A549 (cell line): Measurements from ENCODE around the gene LAMC1. TPM values are rescaled to one million over a fixed set of nuclear protein-coding genes. Genes with fewer than 3 reads are reported as not detected.

Source experiments
- ATAC-seq, 2 experiments: fragments of 200-7000 bp in 1 of 2; fragments of >200 bp in 1 of 2; cut with Nextera tagmentation in 1 of 2; cut with Tn5 transposase in 1 of 2; 3 replicates each; pipeline versions ENCODE4 v1.8.0 to v1.9.1; 2018 to 2020; ENCODE audit warnings: mild to moderate bottlenecking in 1 of 2, moderate library complexity in 1 of 2
- CTCF ChIA-PET: fragments of 300-600 bp; sonication (Branson Sonifier 250); formaldehyde crosslinking; extraction: SDS; loops from one replicate; lab custom pipeline; 2021; ENCODE audit warnings: antibody characterized with exemption, inconsistent platforms; lab: Yijun Ruan, JAX
- POLR2A ChIA-PET: fragments of 350-600 bp; formaldehyde crosslinking; extraction: SDS; loops from one replicate; lab custom pipeline; 2021; ENCODE audit warnings: antibody characterized with exemption, inconsistent platforms; lab: Yijun Ruan, JAX
- DNase-seq, 2 experiments: peaks; one replicate each; pipeline versions ENCODE4 v3.0.0 to v3.0.0-alpha.2; 2011 to 2016; ENCODE audit warnings: low read depth in 1 of 2, low spot score in 1 of 2
- FAIRE-seq: peaks from 2 replicates; lab custom pipeline; 2011; peaks lifted over from hg19 to GRCh38; lab: Jason Lieb, UNC
- H3K27ac ChIP-seq, 2 experiments: fragments of >200 bp; sonication (Bioruptor Twin); formaldehyde crosslinking; 3 replicates each; pipeline ENCODE4 v1.5.1; 2016 to 2017
- H3K4me1 ChIP-seq: fragments of >200 bp; sonication (Bioruptor Twin); formaldehyde crosslinking; 3 replicates; pipeline ENCODE4 v1.6.1; 2016
- H3K4me2 ChIP-seq: fragments of >200 bp; sonication (Bioruptor Twin); formaldehyde crosslinking; 3 replicates; pipeline ENCODE4 v1.6.1; 2016
- H3K4me3 ChIP-seq: fragments of >200 bp; sonication (Bioruptor Twin); formaldehyde crosslinking; 3 replicates; pipeline ENCODE4 v1.5.1; 2016
- H3K9me3 ChIP-seq: fragments of >200 bp; sonication (Bioruptor Twin); formaldehyde crosslinking; 3 replicates; pipeline ENCODE4 v1.6.1; 2016
- BHLHE40 ChIP-seq: IDR thresholded peaks from 2 replicates; pipeline ENCODE4 v1.6.1; 2012; ENCODE audit warnings: low read depth, low read length, inconsistent platforms
- CBX2 ChIP-seq: fragments of 200-600 bp; sonication (generic); IDR thresholded peaks from 2 replicates; pipeline ENCODE4 v1.6.1; 2016; ENCODE audit warnings: low read depth, mild to moderate bottlenecking, borderline replicate concordance
- CEBPB ChIP-seq, 2 experiments: fragments of >200 bp in 1 of 2; sonication (Bioruptor Twin) in 1 of 2; formaldehyde crosslinking in 1 of 2; IDR thresholded peaks; 2 replicates each; pipeline ENCODE4 v1.6.1; 2012 to 2016
- CHD2 ChIP-seq: fragments of 150-350 bp; IDR thresholded peaks from 2 replicates; pipeline ENCODE4 v1.6.1; 2014; ENCODE audit warnings: low read length; ENCODE audit not compliant: partially characterized antibody
- CHD4 ChIP-seq: fragments of 200-600 bp; sonication (generic); IDR thresholded peaks from 2 replicates; pipeline ENCODE4 v1.6.1; 2016; ENCODE audit warnings: antibody characterized with exemption, mild to moderate bottlenecking, borderline replicate concordance
- EP300 ChIP-seq, 2 experiments: fragments of >200 bp; sonication (Bioruptor Twin); formaldehyde crosslinking; IDR thresholded peaks; 2 replicates in 1 of 2; 3 replicates in 1 of 2; pipeline ENCODE4 v1.6.1; 2016 to 2017
- ESRRA ChIP-seq: fragments of 150-350 bp; IDR thresholded peaks from 2 replicates; pipeline ENCODE4 v1.6.1; 2014; ENCODE audit warnings: mild to moderate bottlenecking, low read length, borderline replicate concordance
- FOSL2 ChIP-seq, 2 experiments: fragments of 450-650 bp in 1 of 2; fragments of >200 bp in 1 of 2; sonication (Bioruptor Twin) in 1 of 2; formaldehyde crosslinking; IDR thresholded peaks; 2 replicates each; pipeline versions ENCODE4 v1.5.0 to v1.6.1; 2016 to 2020; ENCODE audit warnings: mild to moderate bottlenecking in 1 of 2, moderate library complexity in 1 of 2
- HDAC2 ChIP-seq: fragments of 200-600 bp; sonication (generic); IDR thresholded peaks from 2 replicates; pipeline ENCODE4 v1.6.1; 2016
- HES2 ChIP-seq: fragments of >200 bp; sonication (Bioruptor Twin); formaldehyde crosslinking; IDR thresholded peaks from 2 replicates; pipeline ENCODE4 v1.6.1; 2016
- HEYL ChIP-seq: fragments of 250-450 bp; sonication (Bioruptor Pico); IDR thresholded peaks from 2 replicates; pipeline ENCODE4 v1.8.0; 2021; ENCODE audit warnings: mild to moderate bottlenecking, moderate library complexity
- HOXA7 ChIP-seq: fragments of 250-450 bp; sonication (Bioruptor Pico); IDR thresholded peaks from 2 replicates; pipeline ENCODE4 v1.5.0; 2020; ENCODE audit warnings: mild to moderate bottlenecking, moderate library complexity
- JUN ChIP-seq, 2 experiments: fragments of >200 bp; sonication (Bioruptor Twin); formaldehyde crosslinking; IDR thresholded peaks; 2 replicates in 1 of 2; 3 replicates in 1 of 2; pipeline ENCODE4 v1.6.1; 2016 to 2017
- KDM1A ChIP-seq: fragments of 200-600 bp; sonication (generic); IDR thresholded peaks from 2 replicates; pipeline ENCODE4 v1.6.1; 2016; ENCODE audit warnings: low read depth, mild to moderate bottlenecking
- MAFK ChIP-seq: fragments of 450-650 bp; IDR thresholded peaks from 2 replicates; pipeline ENCODE4 v1.6.1; 2014; ENCODE audit not compliant: partially characterized antibody
- NFE2L2 ChIP-seq: fragments of 150-350 bp; conservative IDR thresholded peaks from 2 replicates; pipeline ENCODE4 v1.6.1; 2014; ENCODE audit warnings: low read length
- NR3C1 ChIP-seq: fragments of >200 bp; sonication (Bioruptor Twin); formaldehyde crosslinking; IDR thresholded peaks from 3 replicates; pipeline ENCODE4 v1.6.1; 2017
- PHF8 ChIP-seq: fragments of 200-600 bp; sonication (generic); IDR thresholded peaks from 2 replicates; pipeline ENCODE4 v1.6.1; 2016; ENCODE audit warnings: low read depth, mild to moderate bottlenecking, antibody characterized with exemption, moderate library complexity, borderline replicate concordance
- POLR2A ChIP-seq: IDR thresholded peaks from 2 replicates; pipeline ENCODE4 v1.6.1; 2012; ENCODE audit warnings: mild to moderate bottlenecking, low read length
- RAD21 ChIP-seq, 2 experiments: fragments of >200 bp in 1 of 2; sonication (Bioruptor Twin) in 1 of 2; formaldehyde crosslinking in 1 of 2; IDR thresholded peaks in 1 of 2; conservative IDR thresholded peaks in 1 of 2; 2 replicates in 1 of 2; 3 replicates in 1 of 2; pipeline ENCODE4 v1.6.1; 2012 to 2018; ENCODE audit warnings: inconsistent platforms in 1 of 2
- RCOR1 ChIP-seq: fragments of 150-350 bp; IDR thresholded peaks from 2 replicates; pipeline ENCODE4 v1.6.1; 2014; ENCODE audit warnings: antibody characterized with exemption, low read length, low read depth
- RNF2 ChIP-seq: fragments of 200-600 bp; sonication (generic); IDR thresholded peaks from 2 replicates; pipeline ENCODE4 v1.6.1; 2016; ENCODE audit warnings: low read depth, mild to moderate bottlenecking, antibody characterized with exemption, moderate library complexity, borderline replicate concordance
- SMC3 ChIP-seq: fragments of >200 bp; sonication (Bioruptor Twin); formaldehyde crosslinking; IDR thresholded peaks from 3 replicates; pipeline ENCODE4 v1.6.1; 2018; ENCODE audit warnings: inconsistent platforms
- TP53 ChIP-seq: fragments of 250-450 bp; sonication (Bioruptor Pico); IDR thresholded peaks from 2 replicates; pipeline ENCODE4 v1.5.0; 2021; ENCODE audit warnings: mild to moderate bottlenecking, moderate library complexity
- USF2 ChIP-seq: fragments of 450-650 bp; IDR thresholded peaks from 2 replicates; pipeline ENCODE4 v1.6.1; 2014; ENCODE audit warnings: antibody characterized with exemption
- ZFP36 ChIP-seq: fragments of 450-650 bp; IDR thresholded peaks from 2 replicates; pipeline ENCODE4 v1.6.1; 2014; ENCODE audit warnings: borderline replicate concordance; ENCODE audit not compliant: partially characterized antibody
- ZSCAN20 ChIP-seq: fragments of 250-450 bp; sonication (Bioruptor Pico); IDR thresholded peaks from 2 replicates; pipeline ENCODE4 v1.8.0; 2022; ENCODE audit warnings: mild to moderate bottlenecking, moderate library complexity
- WGBS: methylation state at CpG from one replicate; pipeline ENCODE4 v1.1.6; 2017; ENCODE audit errors: missing lambda C conversion rate; 5-methylcytosine and 5-hydroxymethylcytosine counted together
- polyA plus RNA-seq, 4 experiments: library from polyadenylated mRNA; depleted of rRNA in 3 of 4; stranded (reverse); fragments of >200 nt; fragmentation: RNase III in 1 of 4; extraction: RNeasy Plus Mini Kit Qiagen cat#74134 plus additional on column Dnase treatment in 1 of 4; gene quantifications; 2 replicates in 3 of 4; 3 replicates in 1 of 4; pipeline ENCODE4 v1.2.3, GENCODE V29; 2011 to 2017
- TF ChIP-seq, protein P1 (sequence below): fragments of 200-600 bp; sonication (generic); IDR thresholded peaks from 2 replicates; pipeline ENCODE4 v1.6.1; 2016; ENCODE audit warnings: antibody characterized with exemption, mild to moderate bottlenecking, moderate library complexity
- TF ChIP-seq, protein P2 (sequence below): fragments of 250-450 bp; sonication (Bioruptor Pico); IDR thresholded peaks from 2 replicates; pipeline ENCODE4 v1.5.0; 2021; ENCODE audit warnings: mild to moderate bottlenecking, moderate library complexity, borderline replicate concordance
- TF ChIP-seq, protein P3 (sequence below): IDR thresholded peaks from 2 replicates; pipeline ENCODE4 v1.6.1; 2012; ENCODE audit warnings: low read depth, borderline replicate concordance

LAMC1 gene
- polyA plus RNA-seq, 2 of the 4 experiments (the other 2 are of a cell fraction) = 93.7 to 152 TPM

GRCh38 chr1:183167676-183168075 lies 144.5 kb downstream of the LAMC1 start:
- no peak overlapping the region for H3K27ac ChIP-seq
- no peak for ATAC-seq
- TF ChIP-seq HDAC2 = no peak
- no peak for TF ChIP-seq POLR2A
- TF ChIP-seq RNF2 = no peak
- TF ChIP-seq TP53 = no peak
- no peak for TF ChIP-seq PHF8
- TF ChIP-seq CEBPB (IDR thresholded peaks at IDR 0.05) = no peak
- no peak for TF ChIP-seq CHD2
- no peak for TF ChIP-seq RCOR1
- TF ChIP-seq RAD21 (conservative IDR thresholded peaks at IDR 0.05 in 1 of 2, IDR thresholded peaks at IDR 0.05 in 1 of 2) = no peak
- TF ChIP-seq BHLHE40 = no peak
- TF ChIP-seq ESRRA = no peak
- TF ChIP-seq JUN (IDR thresholded peaks at IDR 0.05) = no peak
- TF ChIP-seq, protein P1, sequence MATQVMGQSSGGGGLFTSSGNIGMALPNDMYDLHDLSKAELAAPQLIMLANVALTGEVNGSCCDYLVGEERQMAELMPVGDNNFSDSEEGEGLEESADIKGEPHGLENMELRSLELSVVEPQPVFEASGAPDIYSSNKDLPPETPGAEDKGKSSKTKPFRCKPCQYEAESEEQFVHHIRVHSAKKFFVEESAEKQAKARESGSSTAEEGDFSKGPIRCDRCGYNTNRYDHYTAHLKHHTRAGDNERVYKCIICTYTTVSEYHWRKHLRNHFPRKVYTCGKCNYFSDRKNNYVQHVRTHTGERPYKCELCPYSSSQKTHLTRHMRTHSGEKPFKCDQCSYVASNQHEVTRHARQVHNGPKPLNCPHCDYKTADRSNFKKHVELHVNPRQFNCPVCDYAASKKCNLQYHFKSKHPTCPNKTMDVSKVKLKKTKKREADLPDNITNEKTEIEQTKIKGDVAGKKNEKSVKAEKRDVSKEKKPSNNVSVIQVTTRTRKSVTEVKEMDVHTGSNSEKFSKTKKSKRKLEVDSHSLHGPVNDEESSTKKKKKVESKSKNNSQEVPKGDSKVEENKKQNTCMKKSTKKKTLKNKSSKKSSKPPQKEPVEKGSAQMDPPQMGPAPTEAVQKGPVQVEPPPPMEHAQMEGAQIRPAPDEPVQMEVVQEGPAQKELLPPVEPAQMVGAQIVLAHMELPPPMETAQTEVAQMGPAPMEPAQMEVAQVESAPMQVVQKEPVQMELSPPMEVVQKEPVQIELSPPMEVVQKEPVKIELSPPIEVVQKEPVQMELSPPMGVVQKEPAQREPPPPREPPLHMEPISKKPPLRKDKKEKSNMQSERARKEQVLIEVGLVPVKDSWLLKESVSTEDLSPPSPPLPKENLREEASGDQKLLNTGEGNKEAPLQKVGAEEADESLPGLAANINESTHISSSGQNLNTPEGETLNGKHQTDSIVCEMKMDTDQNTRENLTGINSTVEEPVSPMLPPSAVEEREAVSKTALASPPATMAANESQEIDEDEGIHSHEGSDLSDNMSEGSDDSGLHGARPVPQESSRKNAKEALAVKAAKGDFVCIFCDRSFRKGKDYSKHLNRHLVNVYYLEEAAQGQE = no peak
- TF ChIP-seq, all 56 proteins: peak for 0
- DNase-seq (no peak), FAIRE-seq (no peak)
- Histone ChIP-seq H3K4me3 (no peak overlapping the region), H3K9me3 (no peaks in the 10 kb centered on the region), H3K4me2 (no peak overlapping the region), H3K4me1 (peaks cover 28% of the 10 kb centered on the region)
- WGBS = 75% methylated on average over 1 of the region's 1 CpG
- ChIA-PET CTCF (interaction anchor here (3.8 kb wide), 1 partner anchor 10 kb away, joined by 16 read pairs; no protein-coding TSS in a partner anchor), POLR2A (interaction anchor here (1.3 kb wide), 1 partner anchor 13 kb away, joined by 5 read pairs; no protein-coding TSS in a partner anchor)

- H3K4me3 ChIP-seq = no peak overlapping the region
- peak overlapping the region in 1 of 2 experiments; percentile 5; a peak in 1 of 6 replicates for H3K27ac ChIP-seq
- ATAC-seq = no peak
- DNase-seq = no peak
- 71% methylated on average over 3 of the region's 3 CpGs for WGBS
- H3K4me1 ChIP-seq = peaks cover 22% of the 10 kb centered on the region
- no peak overlapping the region for H3K4me2 ChIP-seq
- TF ChIP-seq SMC3 (no peak), MAFK (no peak), FOSL2 (IDR thresholded peaks at IDR 0.05) (no peak), FOSL2 (CRISPR knock-in tag; IDR thresholded peaks at IDR 0.05) (no peak), TP53 (no peak), USF2 (no peak), NR3C1 (no peak), HEYL (CRISPR knock-in tag) (no peak), CBX2 (no peak), ZSCAN20 (CRISPR knock-in tag) (no peak), HOXA7 (CRISPR knock-in tag) (no peak), BHLHE40 (no peak), HES2 (no peak), KDM1A (no peak), EP300 (IDR thresholded peaks at IDR 0.05) (no peak), CHD4 (no peak), RNF2 (no peak), ZFP36 (no peak), NFE2L2 (no peak)
- TF ChIP-seq, protein P2, sequence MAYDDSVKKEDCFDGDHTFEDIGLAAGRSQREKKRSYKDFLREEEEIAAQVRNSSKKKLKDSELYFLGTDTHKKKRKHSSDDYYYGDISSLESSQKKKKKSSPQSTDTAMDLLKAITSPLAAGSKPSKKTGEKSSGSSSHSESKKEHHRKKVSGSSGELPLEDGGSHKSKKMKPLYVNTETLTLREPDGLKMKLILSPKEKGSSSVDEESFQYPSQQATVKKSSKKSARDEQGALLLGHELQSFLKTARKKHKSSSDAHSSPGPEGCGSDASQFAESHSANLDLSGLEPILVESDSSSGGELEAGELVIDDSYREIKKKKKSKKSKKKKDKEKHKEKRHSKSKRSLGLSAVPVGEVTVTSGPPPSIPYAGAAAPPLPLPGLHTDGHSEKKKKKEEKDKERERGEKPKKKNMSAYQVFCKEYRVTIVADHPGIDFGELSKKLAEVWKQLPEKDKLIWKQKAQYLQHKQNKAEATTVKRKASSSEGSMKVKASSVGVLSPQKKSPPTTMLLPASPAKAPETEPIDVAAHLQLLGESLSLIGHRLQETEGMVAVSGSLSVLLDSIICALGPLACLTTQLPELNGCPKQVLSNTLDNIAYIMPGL (CRISPR knock-in tag) = no peak
- TF ChIP-seq, protein P3, sequence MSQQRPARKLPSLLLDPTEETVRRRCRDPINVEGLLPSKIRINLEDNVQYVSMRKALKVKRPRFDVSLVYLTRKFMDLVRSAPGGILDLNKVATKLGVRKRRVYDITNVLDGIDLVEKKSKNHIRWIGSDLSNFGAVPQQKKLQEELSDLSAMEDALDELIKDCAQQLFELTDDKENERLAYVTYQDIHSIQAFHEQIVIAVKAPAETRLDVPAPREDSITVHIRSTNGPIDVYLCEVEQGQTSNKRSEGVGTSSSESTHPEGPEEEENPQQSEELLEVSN = no peak
- TF ChIP-seq, all 56 proteins: peak for 0
- POLR2A ChIA-PET = interaction anchor here (1.3 kb wide), 1 partner anchor 12 kb away, joined by 5 read pairs; no protein-coding TSS in a partner anchor
- H3K9me3 ChIP-seq = no peaks in the 10 kb centered on the region
- CTCF ChIA-PET = interaction anchor here (3.8 kb wide), 1 partner anchor 9 kb away, joined by 16 read pairs; no protein-coding TSS in a partner anchor
- FAIRE-seq = no peak
Measured at GRCh38 chr1:183168308-183168707, 145.1 kb downstream of the LAMC1 start.
